Small intestine (tissue), 7 donors: ENCODE results near the gene ASTL. TPM values are rescaled to one million over a fixed set of nuclear protein-coding genes. Genes with fewer than 3 reads are reported as not detected.
"Not testable (repeated sequence)": the region's sequence is repeated elsewhere in the genome, so short reads cannot be mapped to it uniquely, and the experiment has no call there.

Experiments used
- DNase-seq, 2 donors: peaks; one replicate each; pipeline versions ENCODE4 v3.0.0 to v3.0.0-alpha.2; 2013
- FAIRE-seq: peaks from 2 replicates; lab custom pipeline; 2012; peaks lifted over from hg19 to GRCh38; lab: Jason Lieb, UNC
- H3K27ac ChIP-seq, 3 donors: one replicate each; pipeline ENCODE4 v1.5.1; 2013; ENCODE audit warnings: low read length in 2 of 3, mild to moderate bottlenecking in 2 of 3, control low read depth in 1 of 3, inconsistent platforms in 1 of 3, low read depth in 1 of 3, moderate library complexity in 1 of 3
- H3K27me3 ChIP-seq, 3 donors: one replicate each; pipeline ENCODE4 v1.6.1; 2013; ENCODE audit warnings: low read length in 3 of 3, inconsistent platforms in 1 of 3; ENCODE audit not compliant: control insufficient read depth in 3 of 3, insufficient read depth in 3 of 3
- H3K36me3 ChIP-seq, 3 donors: one replicate each; pipeline ENCODE4 v1.6.1; 2013; ENCODE audit warnings: low read length in 3 of 3, inconsistent platforms in 1 of 3, low read depth in 1 of 3, mild to moderate bottlenecking in 1 of 3, moderate library complexity in 1 of 3; ENCODE audit not compliant: control insufficient read depth in 3 of 3, insufficient read depth in 2 of 3
- H3K4me1 ChIP-seq, 3 donors: one replicate each; pipeline ENCODE4 v1.6.1; 2013; ENCODE audit warnings: low read length in 2 of 3, inconsistent platforms in 1 of 3, low read depth in 1 of 3, mild to moderate bottlenecking in 1 of 3, moderate library complexity in 1 of 3; ENCODE audit not compliant: control insufficient read depth in 3 of 3, insufficient read depth in 2 of 3
- H3K4me3 ChIP-seq, 3 donors: one replicate each; pipeline ENCODE4 v1.5.1; 2013; ENCODE audit warnings: low read length in 3 of 3, control low read depth in 1 of 3, inconsistent platforms in 1 of 3, low read depth in 1 of 3, mild to moderate bottlenecking in 1 of 3, moderate library complexity in 1 of 3
- H3K9me3 ChIP-seq, 2 donors: one replicate each; pipeline ENCODE4 v1.6.1; 2013; ENCODE audit warnings: low read depth in 1 of 2, low read length in 1 of 2; ENCODE audit not compliant: control insufficient read depth in 2 of 2, insufficient read depth in 1 of 2
- WGBS, 3 donors: extraction: QIAGEN DNeasy Blood & Tissue Kit; methylation state at CpG; one replicate each; pipeline ENCODE4 v1.1.7; 2013; 5-methylcytosine and 5-hydroxymethylcytosine counted together
- polyA plus RNA-seq, 4 donors: library from polyadenylated mRNA; stranded (reverse) in 3 of 4; unstranded in 1 of 4; fragments of 200-250 nt in 3 of 4; fragments of 120-200 nt in 1 of 4; gene quantifications; one replicate each; pipeline versions ENCODE4 v1.2.1 to v1.2.3, GENCODE V29; 2013
- donor health status: healthy with polysubstance abuse.
- donor health status: control.
- donor health status: control.
- donor health status: Bipolar disorder and iron deficiency.
- donor health status: healthy.

Gene ASTL
- polyA plus RNA-seq, 4 donors, result not detected

- Histone ChIP-seq H3K4me3 (no peak overlapping the region), H3K4me1 (no peaks in the 10 kb centered on the region), H3K27me3 (no peaks in the 10 kb centered on the region), H3K9me3 (no peaks in the 10 kb centered on the region), H3K27ac (no peak overlapping the region), H3K36me3 (no peaks in the 10 kb centered on the region)
- no peak for DNase-seq
- no peak for FAIRE-seq
- WGBS, 3 donors, result 93 to 95% (median 94%) methylated on average over 10 to 12 of the region's 12 CpGs
Observed at GRCh38 chr2:96085541-96086355, 52.6 kb downstream of the ASTL start.

DNA sequence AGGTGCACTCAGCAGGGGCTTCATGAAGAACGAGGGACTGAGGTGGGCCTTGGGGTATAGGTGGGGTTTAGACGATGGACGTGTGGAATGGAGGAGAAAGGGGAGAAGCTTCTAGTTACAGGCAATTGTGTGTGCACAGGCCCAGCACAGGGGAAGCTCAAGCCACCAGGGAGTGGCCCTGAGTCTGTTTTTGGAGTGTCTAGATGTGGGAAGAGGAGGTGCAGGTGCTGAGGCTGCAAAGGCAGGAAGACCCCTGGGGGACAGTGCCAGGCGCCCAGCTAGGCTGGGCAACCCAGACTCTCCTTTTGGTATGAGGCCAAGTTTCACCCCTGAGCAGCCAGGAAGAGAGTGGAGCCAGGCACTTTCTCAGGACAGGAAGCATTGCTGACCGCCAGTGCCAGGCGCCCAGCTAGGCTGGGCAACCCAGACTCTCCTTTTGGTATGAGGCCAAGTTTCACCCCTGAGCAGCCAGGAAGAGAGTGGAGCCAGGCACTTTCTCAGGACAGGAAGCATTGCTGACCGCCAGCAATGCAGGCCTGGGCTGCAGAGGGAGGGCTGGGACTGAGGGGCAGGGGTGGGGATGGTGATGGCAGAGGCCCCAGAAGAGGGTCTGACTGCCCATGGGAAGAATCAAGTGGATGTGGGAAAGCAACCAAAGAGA, 53.3 kb downstream of the ASTL start:
- not testable (repeated sequence) for H3K4me3 ChIP-seq, DNase-seq, H3K9me3 ChIP-seq, FAIRE-seq, H3K4me1 ChIP-seq, H3K27ac ChIP-seq, H3K27me3 ChIP-seq, H3K36me3 ChIP-seq
- 84 to 86% (median 85%) methylated on average over 5 to 7 of the region's 7 CpGs for WGBS, 3 donors

- H3K9me3 ChIP-seq, result no peaks in the 10 kb centered on the region
- no peaks in the 10 kb centered on the region for H3K4me1 ChIP-seq
- no peak for DNase-seq
- 83 to 89% (median 85%) methylated on average over 22 of the region's 22 CpGs for WGBS, 3 donors
- no peak overlapping the region for H3K27ac ChIP-seq
- no peaks in the 10 kb centered on the region for H3K27me3 ChIP-seq
- no peaks in the 10 kb centered on the region for H3K36me3 ChIP-seq
- no peak for FAIRE-seq
- no peak overlapping the region for H3K4me3 ChIP-seq
Observed at GRCh38 chr2:96083989-96084857, 54.1 kb downstream of the ASTL start.

DNA sequence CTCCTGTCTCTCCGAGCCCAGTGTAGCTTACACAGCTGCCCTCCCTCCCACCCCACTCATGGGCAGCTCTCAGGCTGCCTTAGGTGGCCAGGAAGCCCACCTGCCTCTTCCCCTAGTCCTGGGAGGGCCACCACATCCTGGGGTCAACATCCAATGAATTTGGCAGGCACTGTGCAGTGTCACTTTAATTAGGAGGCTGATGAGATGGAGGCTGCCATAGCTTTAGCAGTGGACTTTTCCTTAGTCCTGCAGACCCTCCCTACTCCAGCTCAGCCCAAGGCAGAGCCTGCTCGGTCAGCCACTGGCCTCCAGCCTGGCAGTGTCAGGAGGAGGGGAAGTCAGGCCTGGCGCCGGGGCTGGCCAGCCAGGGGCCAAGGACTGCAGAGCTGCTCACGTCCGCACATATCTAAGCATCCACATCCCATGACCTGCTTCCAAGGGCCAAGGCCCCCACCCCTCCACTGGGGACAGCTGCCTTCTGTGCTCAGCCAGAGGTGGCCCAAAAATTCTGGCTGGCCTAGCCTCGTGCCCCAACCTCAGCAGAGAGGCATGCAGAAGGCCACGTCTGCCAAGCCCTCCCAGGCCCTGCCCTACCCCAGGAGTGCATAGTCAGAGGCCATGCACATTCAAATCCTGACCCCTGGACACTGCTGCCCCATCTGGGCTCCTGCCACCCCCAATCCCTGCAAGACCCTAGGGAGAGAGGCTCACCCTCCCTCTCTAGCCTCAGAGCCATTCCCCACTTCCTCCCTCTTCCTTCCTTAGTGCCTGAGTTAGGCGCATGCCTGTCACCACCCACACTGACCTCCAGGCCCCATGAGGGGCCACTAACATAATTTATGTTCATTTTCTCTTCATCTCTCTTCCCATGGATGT, 55.0 kb downstream of the ASTL start:
- WGBS, 3 donors, result 69 to 91% (median 83%) methylated on average over 9 of the region's 9 CpGs
- DNase-seq (no peak), FAIRE-seq (no peak)
- Histone ChIP-seq H3K9me3 (no peaks in the 10 kb centered on the region), H3K4me3 (no peak overlapping the region), H3K27me3 (no peaks in the 10 kb centered on the region), H3K4me1 (no peaks in the 10 kb centered on the region), H3K27ac (no peak overlapping the region), H3K36me3 (no peaks in the 10 kb centered on the region)

- Histone ChIP-seq H3K9me3 (no peaks in the 10 kb centered on the region), H3K4me3 (no peak overlapping the region), H3K36me3 (no peaks in the 10 kb centered on the region), H3K27ac (no peak overlapping the region), H3K4me1 (no peaks in the 10 kb centered on the region), H3K27me3 (no peaks in the 10 kb centered on the region)
- FAIRE-seq (no peak), DNase-seq (no peak)
- 86 to 92% (median 87%) methylated on average over 14 of the region's 14 CpGs for WGBS, 3 donors
Observed at GRCh38 chr2:96082211-96083063, 55.9 kb downstream of the ASTL start.

GRCh38 chr2:96081042-96081441, 57.3 kb downstream of the ASTL start:
- no peak for DNase-seq
- Histone ChIP-seq H3K27me3 (no peaks in the 10 kb centered on the region), H3K36me3 (no peaks in the 10 kb centered on the region), H3K9me3 (no peaks in the 10 kb centered on the region), H3K4me1 (no peaks in the 10 kb centered on the region), H3K27ac (no peak overlapping the region), H3K4me3 (no peak overlapping the region)
- FAIRE-seq, result no peak
- WGBS, 3 donors, result 87 to 94% (median 90%) methylated on average over 2 of the region's 2 CpGs

GRCh38 chr2:96075199-96075771, 63.0 kb downstream of the ASTL start:
- H3K4me1 ChIP-seq, result no peaks in the 10 kb centered on the region
- no peak for FAIRE-seq
- no peaks in the 10 kb centered on the region for H3K27me3 ChIP-seq
- H3K9me3 ChIP-seq, result peaks cover 0 to 2% of the 10 kb centered on the region in 2 donors
- no peak overlapping the region for H3K27ac ChIP-seq
- no peak overlapping the region for H3K4me3 ChIP-seq
- no peak for DNase-seq
- 65 to 85% (median 79%) methylated on average over 2 of the region's 2 CpGs for WGBS, 3 donors
- H3K36me3 ChIP-seq, result no peaks in the 10 kb centered on the region
